Heart right ventricle (tissue), 16 donors: ENCODE data around the gene BTBD16. TPM values are rescaled to one million over a fixed set of nuclear protein-coding genes. Genes with fewer than 3 reads are reported as not detected.

Source experiments
- ATAC-seq, 8 donors: fragments of 200-7000 bp; cut with Tn5 transposase; one replicate each; pipeline ENCODE4 v1.9.1; 2020; ENCODE audit warnings: mild to moderate bottlenecking in 8 of 8, moderate library complexity in 8 of 8, moderate number of reproducible peaks in 1 of 8
- DNase-seq, 2 donors: peaks; one replicate each; pipeline ENCODE4 v3.0.0-alpha.2; 2020
- H3K27ac ChIP-seq, 10 donors: fragments of 200-600 bp; sonication (generic) in 2 of 10; one replicate each; pipeline versions ENCODE4 v1.5.0 to v1.8.0; 2020 to 2022; ENCODE audit warnings: mild to moderate bottlenecking in 3 of 10
- H3K27me3 ChIP-seq, 7 donors: fragments of 200-600 bp; one replicate each; pipeline ENCODE4 v1.8.0; 2021 to 2022; ENCODE audit warnings: mild to moderate bottlenecking in 2 of 7
- H3K36me3 ChIP-seq, 9 donors: fragments of 200-600 bp; sonication (generic) in 1 of 9; one replicate each; pipeline versions ENCODE4 v1.5.0 to v1.8.0; 2020 to 2022; ENCODE audit warnings: mild to moderate bottlenecking in 2 of 9
- H3K4me1 ChIP-seq, 9 donors: fragments of 200-600 bp; sonication (generic) in 1 of 9; one replicate each; pipeline versions ENCODE4 v1.5.0 to v1.8.0; 2020 to 2022; ENCODE audit warnings: mild to moderate bottlenecking in 4 of 9
- H3K4me3 ChIP-seq, 10 donors: fragments of 200-600 bp; sonication (generic) in 2 of 10; one replicate each; pipeline versions ENCODE4 v1.5.0 to v1.8.0; 2020 to 2022; ENCODE audit warnings: mild to moderate bottlenecking in 7 of 10, moderate library complexity in 2 of 10
- H3K9me3 ChIP-seq, 11 donors: fragments of 200-600 bp in 10 of 11; sonication (generic) in 2 of 11; one replicate each; pipeline versions ENCODE4 v1.5.0 to v1.8.0; 2013 to 2022; ENCODE audit warnings: mild to moderate bottlenecking in 2 of 11, control low read depth in 1 of 11, moderate library complexity in 1 of 11
- WGBS, 2 donors: extraction: QIAGEN DNeasy Blood & Tissue Kit; methylation state at CpG; one replicate each; pipeline ENCODE4 v1.1.7; 2013; ENCODE audit warnings: inconsistent platforms in 1 of 2; 5-methylcytosine and 5-hydroxymethylcytosine counted together
- intact Hi-C, 10 donors: fragments of 100-400 bp; cut with DNase I; formaldehyde crosslinking; loops; one replicate each; pipeline versions ENCODE4 v1.11.1 to v1.14.2; 2022
- polyA plus RNA-seq, 2 donors: library from polyadenylated mRNA; stranded (reverse); fragments of 200-250 nt; gene quantifications; one replicate each; pipeline ENCODE4 v1.2.3, GENCODE V29; 2013
- total RNA-seq, 10 donors: library from RNA; stranded (reverse); fragmentation: NEBNext Ultra II Directional in 3 of 10; extraction: Animal tissue kit (Norgen Biotek cat#: 25700) in 3 of 10; gene quantifications; one replicate each; pipeline versions ENCODE4 v1.2.1 to v1.2.4, GENCODE V29; 2021 to 2023
- TF ChIP-seq, protein P1 (sequence below), 9 donors: fragments of 200-600 bp; sonication (generic) in 2 of 9; IDR thresholded peaks; one replicate each; pipeline versions ENCODE4 v1.5.0 to v1.8.0; 2021 to 2022; ENCODE audit warnings: antibody characterized with exemption in 9 of 9, mild to moderate bottlenecking in 5 of 9, moderate library complexity in 1 of 9
- donor health status: Arrhythmogenic right ventricular cardiomyopathy.
- donor health status: ischemic (EF 13 %, LVEDD 7.1; RV severe dilation, severe dysfunction).
- donor health status: healthy with polysubstance abuse.
- donor health status: DM: no; HTN: yes; CAD: no.
- donor health status: DM: no; HTN: no; CAD: no.
- donor health status: ischemic (EF 25% LVEDD 6.9; RV normal size, moderate dysfunction).
- donor health status: ischemic (EF 25% LVEDD 5.7; RV mildly dilated, moderate dysfunction).
- donor health status: healthy.
- donor health status: DM: yes; HTN: yes; CAD: no.
- donor health status: Ischemic cardiomyopathy.
- donor health status: ischemic (EF 35%, LVEDD 5.7; RV mildly dilated, moderate dysfunction).
- donor health status: nonischemic (EF 11% LVEDD 7.7; RV severe dilation, severe dysfunction).
- donor health status: DM: yes; HTN: yes; CAD: no.
- donor health status: PGD.
- donor health status: ischemic (EF 29% LVEDD 5.4; RV normal size, mild dysfunction).
- donor health status: nonischemic (EF 23%, LVEDD 6.1; RV moderate dilation, normal function).

BTBD16 gene
- total and polyA plus RNA-seq, 12 donors = 0.29 to 0.76 TPM; not detected in 10

DNA sequence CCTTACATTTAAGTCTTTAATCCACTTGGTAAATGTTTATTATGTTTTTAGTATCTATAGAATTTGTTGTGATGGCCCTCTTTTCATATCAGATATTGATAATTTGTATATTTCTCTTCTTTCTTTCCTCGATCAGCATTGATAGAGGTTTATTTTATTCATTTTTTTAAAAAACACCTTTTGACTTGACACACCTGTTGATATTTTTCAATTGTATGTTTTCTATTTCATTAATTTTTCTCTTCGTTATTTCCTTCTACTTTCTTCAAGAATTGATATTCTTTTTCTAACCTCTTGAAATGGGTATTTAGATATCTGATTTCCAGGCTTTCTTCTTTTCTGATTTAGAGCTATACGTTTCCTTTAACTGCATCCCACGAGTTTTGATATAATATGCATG lies 50.9 kb downstream of the BTBD16 start:
- no peaks in the 10 kb centered on the region for H3K36me3 ChIP-seq
- DNase-seq = no peak
- no peak overlapping the region for H3K4me3 ChIP-seq
- ATAC-seq = no peak
- H3K4me1 ChIP-seq = no peaks in the 10 kb centered on the region
- WGBS, 2 donors = 79 to 92% methylated on average over 4 of the region's 4 CpGs
- H3K27me3 ChIP-seq = peaks cover 0 to 4% (median 0%) of the 10 kb centered on the region in 7 donors
- H3K9me3 ChIP-seq = peaks cover 0 to 26% (median 0%) of the 10 kb centered on the region in 11 donors
- intact Hi-C loops = no loop called here
- H3K27ac ChIP-seq = no peak overlapping the region
- TF ChIP-seq, protein P1, sequence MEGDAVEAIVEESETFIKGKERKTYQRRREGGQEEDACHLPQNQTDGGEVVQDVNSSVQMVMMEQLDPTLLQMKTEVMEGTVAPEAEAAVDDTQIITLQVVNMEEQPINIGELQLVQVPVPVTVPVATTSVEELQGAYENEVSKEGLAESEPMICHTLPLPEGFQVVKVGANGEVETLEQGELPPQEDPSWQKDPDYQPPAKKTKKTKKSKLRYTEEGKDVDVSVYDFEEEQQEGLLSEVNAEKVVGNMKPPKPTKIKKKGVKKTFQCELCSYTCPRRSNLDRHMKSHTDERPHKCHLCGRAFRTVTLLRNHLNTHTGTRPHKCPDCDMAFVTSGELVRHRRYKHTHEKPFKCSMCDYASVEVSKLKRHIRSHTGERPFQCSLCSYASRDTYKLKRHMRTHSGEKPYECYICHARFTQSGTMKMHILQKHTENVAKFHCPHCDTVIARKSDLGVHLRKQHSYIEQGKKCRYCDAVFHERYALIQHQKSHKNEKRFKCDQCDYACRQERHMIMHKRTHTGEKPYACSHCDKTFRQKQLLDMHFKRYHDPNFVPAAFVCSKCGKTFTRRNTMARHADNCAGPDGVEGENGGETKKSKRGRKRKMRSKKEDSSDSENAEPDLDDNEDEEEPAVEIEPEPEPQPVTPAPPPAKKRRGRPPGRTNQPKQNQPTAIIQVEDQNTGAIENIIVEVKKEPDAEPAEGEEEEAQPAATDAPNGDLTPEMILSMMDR (IDR thresholded peaks at IDR 0.05) = no peak

DNA sequence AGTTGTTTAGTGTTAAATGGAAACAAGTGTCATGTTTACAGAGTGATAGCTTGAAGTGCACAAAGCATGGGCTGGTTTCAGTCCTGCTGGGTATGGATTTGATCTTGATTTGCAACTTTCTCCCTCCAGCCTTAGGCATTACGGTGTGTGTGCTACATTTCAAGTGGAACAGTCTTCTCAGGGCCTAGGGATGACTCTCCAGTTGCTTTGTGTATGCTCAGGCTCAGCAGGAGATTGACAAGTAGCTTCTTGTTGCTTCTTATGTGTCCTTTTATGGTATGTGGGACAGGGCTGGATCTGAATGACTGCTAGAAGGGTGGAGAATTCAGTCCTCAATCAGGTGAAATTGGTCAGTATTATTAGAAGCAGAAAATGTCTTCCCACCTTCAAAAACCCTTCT lies 52.1 kb downstream of the BTBD16 start:
- no peaks in the 10 kb centered on the region for H3K4me1 ChIP-seq
- peaks cover 0 to 26% (median 0%) of the 10 kb centered on the region in 11 donors for H3K9me3 ChIP-seq
- H3K27me3 ChIP-seq = peaks cover 0 to 4% (median 0%) of the 10 kb centered on the region in 7 donors
- H3K4me3 ChIP-seq = no peak overlapping the region
- TF ChIP-seq, protein P1 (IDR thresholded peaks at IDR 0.05) = no peak
- 70% methylated on average over 1 of the region's 1 CpG for WGBS, 2 donors
- no peak for ATAC-seq
- intact Hi-C loops = no loop called here
- DNase-seq = no peak
- no peaks in the 10 kb centered on the region for H3K36me3 ChIP-seq
- no peak overlapping the region for H3K27ac ChIP-seq

DNA sequence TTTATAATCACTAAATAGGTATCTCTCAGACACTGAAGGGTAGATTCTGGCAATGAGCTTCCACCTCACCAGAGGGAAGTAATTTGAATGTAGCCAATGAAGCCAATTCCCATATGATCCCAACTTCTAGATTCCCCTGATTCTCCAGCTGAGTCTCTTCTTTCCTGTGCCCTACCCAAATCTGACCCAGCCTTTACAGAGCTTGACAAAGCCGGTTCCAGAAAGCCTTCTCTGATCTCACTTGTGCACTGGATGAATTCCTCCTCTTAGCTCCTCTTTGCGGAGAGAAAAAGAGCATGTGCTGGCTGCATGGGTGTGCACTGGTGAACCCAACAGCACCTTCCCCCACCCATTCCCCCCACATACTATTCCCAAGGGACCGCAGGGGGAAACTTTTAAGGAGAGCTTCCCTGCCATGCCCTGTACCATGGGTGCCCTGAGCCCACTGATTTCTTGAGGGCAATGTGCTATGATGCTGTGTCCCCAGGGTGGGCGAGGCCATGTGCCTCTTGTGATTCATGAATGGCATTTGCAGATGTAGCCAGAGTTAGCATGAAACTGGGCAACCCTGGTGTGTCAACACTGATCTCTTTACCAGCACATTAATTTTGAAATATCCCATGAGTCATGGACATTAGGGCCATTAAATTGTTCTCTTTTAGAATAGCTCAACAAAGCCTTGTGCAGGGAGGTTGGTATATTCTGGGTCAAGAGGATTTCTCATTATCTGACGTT lies 53.0 kb downstream of the BTBD16 start:
- DNase-seq (no peak), ATAC-seq (peak in 1 of 8 donors; percentile 55)
- H3K4me1 ChIP-seq = no peaks in the 10 kb centered on the region
- intact Hi-C loops = no loop called here
- no peaks in the 10 kb centered on the region for H3K36me3 ChIP-seq
- no peak overlapping the region for H3K4me3 ChIP-seq
- H3K27me3 ChIP-seq = peaks cover 0 to 4% (median 0%) of the 10 kb centered on the region in 7 donors
- no peak overlapping the region for H3K27ac ChIP-seq
- peaks cover 0 to 26% (median 0%) of the 10 kb centered on the region in 11 donors for H3K9me3 ChIP-seq
- 93 to 94% methylated on average over 5 of the region's 5 CpGs for WGBS, 2 donors
- TF ChIP-seq, protein P1 (IDR thresholded peaks at IDR 0.05) = no peak

DNA sequence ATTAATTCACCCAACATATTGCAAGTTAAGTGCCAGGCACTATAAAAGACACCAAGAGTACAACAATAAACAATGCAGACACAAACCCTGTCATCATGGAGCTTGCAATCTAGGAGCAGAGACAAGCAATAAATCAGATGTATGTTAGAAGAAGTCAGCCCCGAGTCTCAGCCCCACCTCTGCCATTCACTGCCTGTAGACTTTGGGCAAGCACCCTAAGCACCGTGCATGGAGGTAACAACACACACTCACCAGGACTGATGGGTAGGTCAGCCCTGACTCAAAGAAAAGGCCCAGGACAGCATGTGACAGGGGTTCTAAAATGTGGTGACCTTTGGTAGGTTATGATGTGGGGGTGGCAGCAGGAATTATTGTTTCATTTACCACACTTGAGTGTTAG lies 54.1 kb downstream of the BTBD16 start:
- 93 to 96% methylated on average over 2 of the region's 2 CpGs for WGBS, 2 donors
- ATAC-seq (no peak), DNase-seq (no peak)
- Histone ChIP-seq H3K36me3 (no peaks in the 10 kb centered on the region), H3K4me1 (no peaks in the 10 kb centered on the region), H3K27ac (no peak overlapping the region), H3K27me3 (peaks cover 0 to 4% (median 0%) of the 10 kb centered on the region in 7 donors), H3K9me3 (peaks cover 0 to 15% (median 0%) of the 10 kb centered on the region in 11 donors), H3K4me3 (no peak overlapping the region)
- TF ChIP-seq, protein P1 (IDR thresholded peaks at IDR 0.05) = no peak
- intact Hi-C loops = no loop called here
